NCI-H446 (cell line): ENCODE measurements around the gene ALDOC.
A peak's percentile ranks its signal among the peaks of the same experiment; 100 is the strongest.

Experiments used
- DNase-seq, 2 experiments: peaks; one replicate each; lab custom pipeline; 2025; lab: John Stamatoyannopoulos, UW

Gene ALDOC

GRCh38 chr17:28552176-28552999 is 24.3 kb downstream of the ALDOC start, which contains the start of gene UNC119:
UNC119 (minus strand) TSS chr17:28552624; CDS start chr17:28552557, 67 bp downstream.
- peak in 1 of 2 experiments; percentile 78 for DNase-seq

- DNase-seq: no peak
Measured at GRCh38 chr17:28551421-28552175, 25.1 kb downstream of the ALDOC start.

- DNase-seq: no peak
Measured at GRCh38 chr17:28550858-28551257, 25.8 kb downstream of the ALDOC start.

GRCh38 chr17:28549236-28550132 is 27.2 kb downstream of the ALDOC start:
- no peak for DNase-seq

GRCh38 chr17:28548417-28549130 is 28.1 kb downstream of the ALDOC start:
- no peak for DNase-seq

GRCh38 chr17:28547623-28548416 is 28.9 kb downstream of the ALDOC start:
- peak; percentile 12 to 35 for DNase-seq

- DNase-seq: no peak
Measured at GRCh38 chr17:28547096-28547622, 29.5 kb downstream of the ALDOC start.

GRCh38 chr17:28545787-28546415 is 30.8 kb downstream of the ALDOC start:
- DNase-seq: no peak

GRCh38 chr17:28545141-28545503 is 31.6 kb downstream of the ALDOC start:
- no peak for DNase-seq

GRCh38 chr17:28544402-28545140 is 32.1 kb downstream of the ALDOC start:
- no peak for DNase-seq

GRCh38 chr17:28541439-28541838 is 35.3 kb downstream of the ALDOC start:
- no peak for DNase-seq

- DNase-seq: no peak
Measured at GRCh38 chr17:28540231-28540630, 36.5 kb downstream of the ALDOC start.

GRCh38 chr17:28538296-28538895 is 38.3 kb downstream of the ALDOC start:
- DNase-seq: no peak

GRCh38 chr17:28537219-28537610 is 39.5 kb downstream of the ALDOC start:
- DNase-seq: no peak

GRCh38 chr17:28536532-28537218 is 40.0 kb downstream of the ALDOC start:
- no peak for DNase-seq

- DNase-seq: no peak
Measured at GRCh38 chr17:28534740-28535375, 41.8 kb downstream of the ALDOC start.

GRCh38 chr17:28533091-28533807 is 43.4 kb downstream of the ALDOC start:
- DNase-seq: no peak
